GM18517 (cell line): ENCODE data around the gene GARIN5A.
A peak's percentile ranks its signal among the peaks of the same experiment; 100 is the strongest.
"Not testable (repeated sequence)": the region's sequence is repeated elsewhere in the genome, so short reads cannot be mapped to it uniquely, and the experiment has no call there.

ENCODE experiments used
- ATAC-seq: cut with Tn5 transposase; IDR thresholded peaks from one replicate; pipeline ENCODE4 v1.9.1; 2021; ENCODE audit warnings: mild to moderate bottlenecking, moderate library complexity; ENCODE audit not compliant: unreplicated experiment

GARIN5A gene

GRCh38 chr19:50465986-50466705 lies 10.5 kb downstream of the GARIN5A start:
- ATAC-seq, result no peak

- no peak for ATAC-seq
Measured at GRCh38 chr19:50465000-50465399, 11.6 kb downstream of the GARIN5A start.

- no peak for ATAC-seq
Measured at GRCh38 chr19:50464348-50464747, 12.3 kb downstream of the GARIN5A start.

GRCh38 chr19:50462970-50463369 lies 13.7 kb downstream of the GARIN5A start:
- no peak for ATAC-seq

GRCh38 chr19:50461066-50461875 lies 15.4 kb downstream of the GARIN5A start:
- no peak for ATAC-seq

- ATAC-seq, result peak; percentile 71
Measured at GRCh38 chr19:50460161-50460765, 16.4 kb downstream of the GARIN5A start.

GRCh38 chr19:50459638-50460037 lies 17.0 kb downstream of the GARIN5A start:
- no peak for ATAC-seq

GRCh38 chr19:50459067-50459456 lies 17.6 kb downstream of the GARIN5A start:
- ATAC-seq, result no peak

- no peak for ATAC-seq
Measured at GRCh38 chr19:50458396-50459066, 18.1 kb downstream of the GARIN5A start.

GRCh38 chr19:50457300-50457699 lies 19.3 kb downstream of the GARIN5A start:
- no peak for ATAC-seq

- ATAC-seq, result no peak
Measured at GRCh38 chr19:50455992-50456391, 20.7 kb downstream of the GARIN5A start.

GRCh38 chr19:50453243-50453642 lies 23.4 kb downstream of the GARIN5A start:
- no peak for ATAC-seq

- no peak for ATAC-seq
Measured at GRCh38 chr19:50451223-50451534, 25.5 kb downstream of the GARIN5A start.

GRCh38 chr19:50450369-50451222 lies 26.1 kb downstream of the GARIN5A start:
- ATAC-seq, result no peak

- no peak for ATAC-seq
Measured at GRCh38 chr19:50449236-50449899, 27.3 kb downstream of the GARIN5A start.

GRCh38 chr19:50447750-50448149 lies 28.9 kb downstream of the GARIN5A start:
- ATAC-seq, result no peak

- ATAC-seq, result no peak
Measured at GRCh38 chr19:50447053-50447452, 29.6 kb downstream of the GARIN5A start.

GRCh38 chr19:50444059-50444458 lies 32.6 kb downstream of the GARIN5A start:
- ATAC-seq, result no peak

- not testable (repeated sequence) for ATAC-seq
Measured at GRCh38 chr19:50439130-50439529, 37.5 kb downstream of the GARIN5A start.

- ATAC-seq, result no peak
Measured at GRCh38 chr19:50437862-50438449, 38.7 kb downstream of the GARIN5A start.
